SK-N-SH (cell line): ENCODE measurements around the gene GABRG3. TPM values are rescaled to one million over a fixed set of nuclear protein-coding genes. Genes with fewer than 3 reads are reported as not detected.

Experiments used
- CTCF ChIA-PET: fragments of 300-600, 350-600 bp; formaldehyde crosslinking; extraction: SDS; loops from one replicate; lab custom pipeline; 2021; lab: Yijun Ruan, JAX
- POLR2A ChIA-PET: fragments of 350-600 bp; sonication (Branson Sonifier 250); formaldehyde crosslinking; extraction: SDS; loops from one replicate; lab custom pipeline; 2020; ENCODE audit warnings: antibody characterized with exemption, inconsistent platforms; lab: Yijun Ruan, JAX
- DNase-seq: peaks from one replicate; pipeline ENCODE4 v3.0.0; 2012
- H2AFZ ChIP-seq: fragments of 200-600 bp; sonication (generic); 2 replicates; pipeline ENCODE4 v1.8.1; 2016; ENCODE audit warnings: antibody characterized with exemption, mild to moderate bottlenecking, low read depth
- H3F3A ChIP-seq: fragments of 200-600 bp; sonication (generic); replicated peaks from 2 replicates; pipeline ENCODE3; 2016; ENCODE audit warnings: antibody characterized with exemption, mild to moderate bottlenecking; ENCODE audit not compliant: insufficient read depth
- H3K27ac ChIP-seq, 2 experiments: fragments of 200-500 bp in 1 of 2; fragments of 200-600 bp in 1 of 2; sonication (Bioruptor generic) in 1 of 2; sonication (generic), shearing (Covaris generic) in 1 of 2; 2 replicates each; pipeline versions ENCODE4 v1.5.1 to v1.6.1; 2014 to 2016; ENCODE audit warnings: low read depth in 2 of 2, inconsistent platforms in 1 of 2, low read length in 1 of 2, mild to moderate bottlenecking in 1 of 2, mixed read lengths in 1 of 2
- H3K27me3 ChIP-seq: fragments of 200-600 bp; sonication (generic), shearing (Covaris generic); 2 replicates; pipeline ENCODE4 v1.6.1; 2016; ENCODE audit warnings: mixed run types; ENCODE audit not compliant: insufficient read depth
- H3K36me3 ChIP-seq, 2 experiments: fragments of 200-500 bp in 1 of 2; fragments of 200-600 bp in 1 of 2; sonication (Bioruptor generic) in 1 of 2; sonication (generic) in 1 of 2; replicated peaks in 1 of 2; 2 replicates each; pipeline versions ENCODE3 to v1.5.1; 2014 to 2016; ENCODE audit warnings: low read length in 1 of 2, mild to moderate bottlenecking in 1 of 2; ENCODE audit not compliant: insufficient read depth in 2 of 2, control insufficient read depth in 1 of 2
- H3K4me1 ChIP-seq, 2 experiments: fragments of 200-500 bp in 1 of 2; fragments of 200-600 bp in 1 of 2; sonication (Bioruptor generic) in 1 of 2; sonication (generic), shearing (Covaris generic) in 1 of 2; 2 replicates each; pipeline versions ENCODE4 v1.5.1 to v1.6.1; 2014 to 2016; ENCODE audit warnings: low read depth in 1 of 2, low read length in 1 of 2, mixed run types in 1 of 2; ENCODE audit not compliant: insufficient read depth in 2 of 2, control insufficient read depth in 1 of 2
- H3K4me2 ChIP-seq: fragments of 200-600 bp; sonication (generic), shearing (Covaris generic); 2 replicates; pipeline ENCODE4 v1.6.1; 2017; ENCODE audit warnings: mixed run types
- H3K4me3 ChIP-seq, 2 experiments: fragments of 200-500 bp in 1 of 2; fragments of 200-600 bp in 1 of 2; sonication (Bioruptor generic) in 1 of 2; sonication (generic), shearing (Covaris generic) in 1 of 2; 2 replicates each; pipeline versions ENCODE4 v1.5.1 to v1.8.1; 2014 to 2016; ENCODE audit warnings: low read depth in 2 of 2, inconsistent platforms in 1 of 2, low read length in 1 of 2, mild to moderate bottlenecking in 1 of 2, mixed read lengths in 1 of 2, moderate library complexity in 1 of 2
- H3K79me2 ChIP-seq: fragments of 200-600 bp; sonication (generic); 2 replicates; pipeline ENCODE4 v1.8.1; 2017; ENCODE audit warnings: mild to moderate bottlenecking; ENCODE audit not compliant: insufficient read depth
- H3K9ac ChIP-seq: fragments of 200-600 bp; sonication (generic); 2 replicates; pipeline ENCODE4 v1.6.1; 2017; ENCODE audit warnings: mixed run types
- H3K9me2 ChIP-seq: fragments of 200-600 bp; sonication (generic); 2 replicates; pipeline ENCODE4 v1.6.1; 2017; ENCODE audit warnings: mixed run types
- H3K9me3 ChIP-seq: fragments of 200-600 bp; sonication (generic); 2 replicates; pipeline ENCODE4 v1.6.1; 2017; ENCODE audit warnings: mixed run types, mild to moderate bottlenecking, moderate library complexity
- H4K20me1 ChIP-seq: fragments of 200-600 bp; sonication (generic); 2 replicates; pipeline ENCODE4 v1.6.1; 2017; ENCODE audit warnings: mild to moderate bottlenecking, mixed run types; ENCODE audit not compliant: insufficient read depth
- CHD2 ChIP-seq: fragments of 150-350 bp; IDR thresholded peaks from 2 replicates; pipeline ENCODE4 v1.6.1; 2018; ENCODE audit warnings: low read length; ENCODE audit not compliant: partially characterized antibody
- ELF1 ChIP-seq: IDR thresholded peaks from 2 replicates; pipeline ENCODE4 v1.4.0; 2012
- FOSL2 ChIP-seq: IDR thresholded peaks from 2 replicates; pipeline ENCODE4 v1.4.0; 2012; ENCODE audit warnings: low read depth, mild to moderate bottlenecking, moderate library complexity, borderline replicate concordance
- GABPA ChIP-seq: IDR thresholded peaks from 2 replicates; pipeline ENCODE4 v1.4.0; 2012; ENCODE audit warnings: low read depth, mild to moderate bottlenecking
- GATA2 ChIP-seq: sonication (generic); formaldehyde crosslinking; IDR thresholded peaks from 2 replicates; pipeline ENCODE4 v1.5.0; 2020; ENCODE audit warnings: mild to moderate bottlenecking, missing genetic modification reagents
- IRF3 ChIP-seq: fragments of 150-350 bp; IDR thresholded peaks from 2 replicates; pipeline ENCODE4 v1.6.1; 2016; ENCODE audit warnings: mild to moderate bottlenecking, low read depth, low read length
- MAX ChIP-seq: IDR thresholded peaks from 2 replicates; pipeline ENCODE4 v1.4.0; 2012; ENCODE audit warnings: low read depth
- NRF1 ChIP-seq: IDR thresholded peaks from 2 replicates; pipeline ENCODE4 v1.6.1; 2012; ENCODE audit warnings: low read depth, mild to moderate bottlenecking, low read length
- RAD21 ChIP-seq: IDR thresholded peaks from 2 replicates; pipeline ENCODE4 v1.6.1; 2012; ENCODE audit warnings: mild to moderate bottlenecking, low read length
- RCOR1 ChIP-seq: fragments of 150-350 bp; IDR thresholded peaks from 2 replicates; pipeline ENCODE4 v1.6.1; 2017; ENCODE audit warnings: antibody characterized with exemption, low read length
- RFX5 ChIP-seq: IDR thresholded peaks from 2 replicates; pipeline ENCODE4 v1.6.1; 2012; ENCODE audit warnings: mild to moderate bottlenecking, improper control_type of control experiment, low read length
- TAF1 ChIP-seq: IDR thresholded peaks from 2 replicates; pipeline ENCODE4 v1.6.1; 2012; ENCODE audit warnings: low read depth, mild to moderate bottlenecking, low read length, moderate library complexity, borderline replicate concordance
- TCF12 ChIP-seq: IDR thresholded peaks from 2 replicates; pipeline ENCODE4 v1.4.0; 2012
- TEAD4 ChIP-seq: IDR thresholded peaks from 2 replicates; pipeline ENCODE4 v1.4.0; 2012; ENCODE audit warnings: mild to moderate bottlenecking, borderline replicate concordance; ENCODE audit not compliant: insufficient read depth
- YY1 ChIP-seq: IDR thresholded peaks from 2 replicates; pipeline ENCODE4 v1.4.0; 2012; ENCODE audit warnings: low read depth, mild to moderate bottlenecking
- WGBS: methylation state at CpG from one replicate; pipeline ENCODE4 v1.1.6; 2017; ENCODE audit warnings: low lambda C conversion rate; 5-methylcytosine and 5-hydroxymethylcytosine counted together
- polyA plus RNA-seq, 3 experiments: library from polyadenylated mRNA; depleted of rRNA; stranded (reverse); fragments of >200 nt; gene quantifications; 2 replicates each; pipeline ENCODE4 v1.2.3, GENCODE V29; 2012
- TF ChIP-seq, protein P1 (sequence below): fragments of 200-600 bp; sonication (generic); IDR thresholded peaks from 2 replicates; pipeline ENCODE4 v1.6.1; 2017; ENCODE audit warnings: antibody characterized with exemption, mild to moderate bottlenecking, moderate library complexity

The GABRG3 gene
- polyA plus RNA-seq, 1 of the 3 experiments (the other 2 are of a cell fraction): not detected

GRCh38 chr15:27499719-27500118 lies 528.7 kb downstream of the GABRG3 start:
- TF ChIP-seq GABPA (no peak), RCOR1 (no peak), TEAD4 (no peak), IRF3 (no peak), RFX5 (no peak), TAF1 (no peak), GATA2 (no peak)

GRCh38 chr15:27500206-27500605 lies 529.2 kb downstream of the GABRG3 start:
- H3K9ac ChIP-seq: no peak overlapping the region
- POLR2A ChIA-PET: no interaction called here
- H3K79me2 ChIP-seq: no peaks in the 10 kb centered on the region
- CTCF ChIA-PET: no interaction called here
- H3K27me3 ChIP-seq: no peaks in the 10 kb centered on the region
- H3K27ac ChIP-seq: no peak overlapping the region
- H3K4me1 ChIP-seq: no peaks in the 10 kb centered on the region
- H4K20me1 ChIP-seq: no peaks in the 10 kb centered on the region
- no peak overlapping the region for H3K4me3 ChIP-seq
- no peak overlapping the region for H3K4me2 ChIP-seq
- no peak for DNase-seq
- TF ChIP-seq YY1 (no peak), CHD2 (no peak), TEAD4 (no peak), TCF12 (no peak), RFX5 (no peak), NRF1 (no peak), FOSL2 (no peak), TAF1 (no peak), MAX (no peak), ELF1 (no peak), RAD21 (no peak)
- TF ChIP-seq, protein P1, sequence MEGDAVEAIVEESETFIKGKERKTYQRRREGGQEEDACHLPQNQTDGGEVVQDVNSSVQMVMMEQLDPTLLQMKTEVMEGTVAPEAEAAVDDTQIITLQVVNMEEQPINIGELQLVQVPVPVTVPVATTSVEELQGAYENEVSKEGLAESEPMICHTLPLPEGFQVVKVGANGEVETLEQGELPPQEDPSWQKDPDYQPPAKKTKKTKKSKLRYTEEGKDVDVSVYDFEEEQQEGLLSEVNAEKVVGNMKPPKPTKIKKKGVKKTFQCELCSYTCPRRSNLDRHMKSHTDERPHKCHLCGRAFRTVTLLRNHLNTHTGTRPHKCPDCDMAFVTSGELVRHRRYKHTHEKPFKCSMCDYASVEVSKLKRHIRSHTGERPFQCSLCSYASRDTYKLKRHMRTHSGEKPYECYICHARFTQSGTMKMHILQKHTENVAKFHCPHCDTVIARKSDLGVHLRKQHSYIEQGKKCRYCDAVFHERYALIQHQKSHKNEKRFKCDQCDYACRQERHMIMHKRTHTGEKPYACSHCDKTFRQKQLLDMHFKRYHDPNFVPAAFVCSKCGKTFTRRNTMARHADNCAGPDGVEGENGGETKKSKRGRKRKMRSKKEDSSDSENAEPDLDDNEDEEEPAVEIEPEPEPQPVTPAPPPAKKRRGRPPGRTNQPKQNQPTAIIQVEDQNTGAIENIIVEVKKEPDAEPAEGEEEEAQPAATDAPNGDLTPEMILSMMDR: no peak
- H2AFZ ChIP-seq: no peak overlapping the region
- H3K9me3 ChIP-seq: no peaks in the 10 kb centered on the region
- no peaks in the 10 kb centered on the region for H3K36me3 ChIP-seq
- H3F3A ChIP-seq: no peaks in the 10 kb centered on the region
- H3K9me2 ChIP-seq: no peaks in the 10 kb centered on the region
- WGBS: 79% methylated on average over 12 of the region's 15 CpGs

More at GRCh38 chr15:27499719-27500118, 528.7 kb downstream of the GABRG3 start:
- WGBS: 23% methylated on average over 6 of the region's 6 CpGs
- Histone ChIP-seq H3K4me1 (no peaks in the 10 kb centered on the region), H3K36me3 (no peaks in the 10 kb centered on the region), H3K4me2 (no peak overlapping the region), H3K27ac (no peak overlapping the region), H3K4me3 (no peak overlapping the region), H3K9me2 (no peaks in the 10 kb centered on the region), H3K27me3 (no peaks in the 10 kb centered on the region), H3K9ac (no peak overlapping the region), H3K79me2 (no peaks in the 10 kb centered on the region), H3F3A (no peaks in the 10 kb centered on the region), H2AFZ (no peak overlapping the region), H4K20me1 (no peaks in the 10 kb centered on the region), H3K9me3 (no peaks in the 10 kb centered on the region)
- DNase-seq: no peak
- ChIA-PET CTCF (no interaction called here), POLR2A (no interaction called here)
